CD4-positive, alpha-beta T cell treated with Interleukin-17A for 1 hour (primary cell): ENCODE results near the gene GPR17.

Experiments used
- DNase-seq: peaks from one replicate; pipeline ENCODE4 v3.0.0-alpha.2; 2020

The GPR17 gene

GRCh38 chr2:127615511-127616166 lies 30.3 kb upstream of the GPR17 start:
- no peak for DNase-seq

GRCh38 chr2:127618551-127619202 lies 27.3 kb upstream of the GPR17 start:
- no peak for DNase-seq

- no peak for DNase-seq
These were observed 26.8 kb upstream of the GPR17 start for GRCh38 chr2:127619203-127619590.

DNA sequence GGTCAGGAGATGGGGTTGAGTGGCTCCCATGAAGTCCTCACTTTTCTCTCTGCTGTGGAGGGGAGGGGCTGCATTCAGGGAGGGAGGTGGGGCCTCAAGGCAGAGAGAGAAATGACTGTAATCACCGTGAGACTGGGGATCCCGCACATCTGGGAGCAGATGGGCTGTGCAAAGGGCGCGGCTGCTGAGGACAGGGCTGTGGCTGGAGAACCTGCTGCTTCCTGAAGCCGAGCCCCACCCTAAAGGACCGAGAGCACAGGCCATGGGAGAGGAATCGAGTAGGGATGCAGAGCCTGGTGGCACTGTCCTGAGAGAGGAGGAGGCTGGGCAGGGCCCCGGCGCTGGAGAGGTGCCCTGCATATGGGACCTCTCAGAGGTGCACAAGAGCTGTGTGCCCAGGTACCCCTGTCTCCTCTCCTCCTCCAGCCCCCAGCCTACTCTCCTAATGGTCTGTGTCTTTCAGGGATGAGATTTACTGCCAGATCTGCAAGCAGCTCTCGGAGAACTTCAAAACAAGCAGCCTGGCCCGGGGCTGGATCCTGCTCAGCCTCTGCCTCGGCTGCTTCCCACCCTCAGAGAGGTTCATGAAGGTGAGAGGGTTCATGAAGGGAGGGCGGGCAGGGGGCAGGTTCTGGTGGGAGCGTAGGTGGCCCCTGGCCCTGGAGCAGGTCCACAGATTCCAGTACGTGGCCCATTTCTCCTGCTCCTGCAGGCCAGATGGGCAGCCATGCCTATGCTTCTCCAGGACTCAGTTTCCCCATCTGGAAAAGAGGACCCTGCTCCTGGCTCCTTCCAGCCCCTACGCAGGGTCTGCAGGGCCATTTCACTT lies 25.9 kb upstream of the GPR17 start:
- no peak for DNase-seq

GRCh38 chr2:127620866-127621265 lies 25.1 kb upstream of the GPR17 start:
- DNase-seq, result no peak

DNA sequence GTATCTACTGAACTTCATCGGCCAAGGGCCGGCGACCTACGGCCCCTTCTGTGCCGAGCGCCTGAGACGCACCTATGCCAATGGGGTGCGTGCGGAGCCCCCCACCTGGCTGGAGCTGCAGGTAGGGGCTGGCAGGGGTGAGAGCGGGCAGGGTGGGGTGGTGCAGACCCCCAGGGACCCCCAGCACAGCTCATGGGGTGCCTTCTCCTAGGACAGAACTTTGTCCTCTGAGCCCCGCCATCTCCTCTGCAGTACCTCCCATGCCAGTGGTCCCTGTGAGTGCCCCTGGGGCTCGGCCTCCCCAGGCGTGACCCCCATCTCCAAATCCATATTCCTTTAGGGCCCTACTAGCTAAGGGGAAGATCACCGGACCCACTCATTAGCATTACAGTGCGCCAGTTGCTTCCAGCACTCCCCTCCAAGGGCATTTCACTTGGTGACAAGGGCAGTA lies 23.9 kb upstream of the GPR17 start:
- no peak for DNase-seq

GRCh38 chr2:127622561-127623387 lies 23.2 kb upstream of the GPR17 start:
- DNase-seq, result no peak

DNA sequence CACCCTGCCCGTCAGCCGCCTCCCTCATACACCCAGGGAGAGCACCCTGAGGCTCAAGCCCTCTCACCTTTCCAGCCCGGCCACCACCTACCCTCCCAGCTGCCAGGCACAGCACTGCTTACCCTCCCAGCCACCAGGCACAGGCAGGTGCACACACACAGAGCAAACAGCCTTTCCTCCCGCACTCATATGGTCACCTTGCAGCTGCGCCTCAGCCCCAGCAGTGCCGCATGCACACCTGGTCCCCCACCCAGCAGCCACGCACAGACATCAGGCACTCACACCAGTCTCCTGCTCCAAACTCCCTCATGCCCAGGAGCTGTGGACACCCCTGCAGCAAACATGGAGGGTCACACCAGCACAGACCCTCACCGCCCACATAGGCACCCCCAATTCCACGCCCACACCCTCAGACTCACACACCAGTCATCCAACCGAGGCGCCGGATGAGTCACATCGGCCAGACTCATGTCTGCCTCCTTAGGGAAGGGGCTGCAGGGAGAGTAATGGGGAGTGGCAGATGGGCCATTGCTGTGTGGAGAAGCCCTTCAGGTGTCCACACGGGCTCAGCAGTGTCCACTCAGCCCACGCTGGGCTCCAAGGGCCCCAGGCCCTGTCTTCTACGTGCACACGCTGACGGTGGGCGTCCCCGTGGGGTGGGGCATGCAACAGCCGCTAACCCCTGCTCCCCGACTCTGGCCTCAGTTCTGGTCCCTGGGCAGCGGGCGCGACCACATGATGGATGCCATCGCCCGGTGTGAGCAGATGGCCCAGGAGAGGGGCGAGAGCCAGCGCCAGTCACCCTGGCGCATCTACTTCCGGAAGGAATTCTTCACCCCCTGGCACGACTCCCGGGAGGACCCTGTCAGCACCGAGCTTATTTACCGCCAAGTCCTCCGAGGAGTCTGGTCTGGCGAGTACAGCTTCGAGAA lies 22.3 kb upstream of the GPR17 start:
- no peak for DNase-seq

DNA sequence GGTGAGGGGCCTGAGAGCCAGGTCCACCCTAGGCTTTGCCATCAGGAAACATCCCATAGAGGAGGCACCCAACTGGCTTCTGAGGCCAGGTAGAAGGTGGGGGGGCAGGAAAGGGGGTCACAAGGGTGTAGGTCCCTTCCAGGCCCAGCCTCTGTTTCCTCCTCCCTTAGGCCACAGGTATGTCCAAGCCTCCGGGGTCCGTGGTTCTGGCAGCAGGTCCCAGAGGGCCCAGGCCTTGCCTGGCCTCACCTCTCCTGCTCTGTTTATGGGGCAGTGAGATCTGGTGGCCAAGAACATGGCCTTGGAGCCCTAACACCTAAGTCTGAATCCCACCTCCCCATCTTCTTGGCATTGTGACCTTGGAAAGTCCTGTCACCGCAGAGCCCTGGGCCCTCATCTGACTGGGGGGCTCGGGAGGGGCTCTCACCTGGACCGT lies 21.6 kb upstream of the GPR17 start:
- DNase-seq, result no peak

GRCh38 chr2:127624756-127625571 lies 21.0 kb upstream of the GPR17 start:
- DNase-seq, result no peak

GRCh38 chr2:127625572-127625951 lies 20.4 kb upstream of the GPR17 start:
- DNase-seq, result no peak

DNA sequence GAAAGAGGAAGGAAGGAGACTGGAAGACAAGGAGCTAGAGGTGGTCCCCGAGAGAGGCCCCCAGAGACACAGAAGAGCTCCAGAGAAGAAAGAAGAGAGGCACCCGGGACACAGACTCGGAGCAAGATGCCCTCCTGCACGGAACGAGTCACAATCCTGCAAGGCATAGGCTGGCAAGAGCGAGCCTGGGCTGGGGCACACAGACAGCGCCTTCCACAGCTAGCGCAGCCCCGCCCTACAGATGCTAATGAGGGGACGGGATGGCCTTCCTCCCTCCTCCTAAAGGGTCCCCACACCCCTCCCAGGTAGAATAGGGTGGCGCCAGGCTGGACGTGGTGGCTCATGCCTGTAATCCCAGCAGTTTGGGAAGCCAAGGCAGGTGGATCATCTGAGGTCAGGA lies 19.8 kb upstream of the GPR17 start:
- no peak for DNase-seq

DNA sequence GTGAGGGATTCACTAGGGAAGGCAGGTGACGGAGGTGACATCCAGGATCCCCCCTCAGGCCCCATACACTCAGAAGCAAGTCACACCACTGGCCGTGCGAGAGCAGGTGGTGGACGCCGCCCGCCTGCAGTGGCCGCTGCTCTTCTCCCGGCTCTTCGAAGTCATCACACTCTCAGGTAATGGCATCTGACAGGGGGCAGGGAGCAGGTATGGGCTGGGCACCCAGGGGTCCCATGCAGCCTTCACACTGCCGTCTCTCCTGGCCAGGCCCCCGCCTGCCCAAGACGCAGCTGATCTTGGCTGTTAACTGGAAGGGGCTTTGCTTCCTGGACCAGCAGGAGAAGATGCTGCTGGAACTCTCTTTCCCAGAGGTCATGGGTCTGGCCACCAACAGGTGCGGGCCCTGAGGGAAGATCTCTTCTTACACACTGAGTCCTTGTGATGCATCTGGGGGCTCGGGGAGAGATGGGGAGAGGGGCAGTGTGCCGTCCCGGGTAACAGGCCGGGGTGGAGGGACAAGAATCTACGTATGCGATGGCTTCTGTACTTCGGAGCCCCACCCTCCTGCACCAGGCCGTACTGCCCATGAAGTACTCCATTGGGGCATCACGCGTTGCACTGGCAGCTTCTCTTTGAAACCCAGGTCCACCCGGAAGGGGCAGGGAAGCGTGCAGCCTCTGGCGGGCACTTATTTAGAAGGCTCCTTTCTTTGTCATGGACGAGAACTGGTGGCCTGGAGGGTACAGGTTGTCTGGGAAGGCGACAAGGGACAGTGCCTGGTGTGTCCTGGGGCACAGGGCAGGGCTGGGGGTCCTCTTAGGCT lies 18.8 kb upstream of the GPR17 start:
- DNase-seq, result no peak

DNA sequence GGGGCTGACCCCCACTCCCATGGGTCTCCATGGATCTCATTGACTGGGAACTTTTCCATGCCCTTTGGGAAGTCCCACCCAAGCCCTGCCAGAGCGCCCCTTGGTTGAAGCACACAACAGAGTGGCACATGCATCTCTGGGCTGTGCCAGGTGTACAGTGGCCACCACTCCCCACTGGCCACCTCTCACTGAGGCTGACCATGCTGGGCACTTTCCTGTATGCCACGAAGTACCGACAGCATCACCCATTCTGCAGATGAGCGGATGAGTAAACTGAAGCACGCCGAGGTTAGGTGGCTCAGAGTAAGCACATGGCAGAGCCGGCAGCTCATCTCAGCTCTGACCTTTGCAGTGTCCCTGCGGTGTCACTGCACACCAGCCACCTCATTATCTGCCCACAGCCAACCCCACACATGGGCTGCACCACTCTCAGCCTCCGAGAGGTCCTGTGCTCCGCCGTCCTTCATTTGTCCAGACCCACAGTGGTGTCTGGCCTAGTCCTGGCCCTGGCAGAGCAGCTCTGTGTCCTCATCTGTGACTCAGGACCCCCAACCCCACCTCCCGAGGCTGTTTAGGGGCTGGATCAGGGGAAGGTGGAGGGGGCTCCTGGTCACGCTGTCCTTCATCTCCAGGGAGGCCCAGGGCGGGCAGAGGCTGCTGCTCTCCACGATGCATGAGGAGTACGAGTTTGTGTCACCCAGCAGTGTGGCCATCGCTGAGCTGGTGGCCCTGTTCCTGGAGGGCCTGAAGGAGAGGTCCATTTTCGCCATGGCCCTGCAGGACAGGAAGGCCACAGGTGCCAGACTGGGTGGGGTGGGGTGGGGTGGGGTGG lies 18.0 kb upstream of the GPR17 start:
- no peak for DNase-seq

- DNase-seq, result no peak
These were observed 17.0 kb upstream of the GPR17 start for GRCh38 chr2:127628767-127629614.

GRCh38 chr2:127629637-127630036 lies 16.3 kb upstream of the GPR17 start:
- DNase-seq, result no peak

- no peak for DNase-seq
These were observed 15.7 kb upstream of the GPR17 start for GRCh38 chr2:127630096-127630863.
